ENCODE data around the gene KIAA1191.
"Not testable (repeated sequence)": the region's sequence is repeated elsewhere in the genome, so short reads cannot be mapped to it uniquely, and the experiment has no call there.

Gene KIAA1191, protein sequence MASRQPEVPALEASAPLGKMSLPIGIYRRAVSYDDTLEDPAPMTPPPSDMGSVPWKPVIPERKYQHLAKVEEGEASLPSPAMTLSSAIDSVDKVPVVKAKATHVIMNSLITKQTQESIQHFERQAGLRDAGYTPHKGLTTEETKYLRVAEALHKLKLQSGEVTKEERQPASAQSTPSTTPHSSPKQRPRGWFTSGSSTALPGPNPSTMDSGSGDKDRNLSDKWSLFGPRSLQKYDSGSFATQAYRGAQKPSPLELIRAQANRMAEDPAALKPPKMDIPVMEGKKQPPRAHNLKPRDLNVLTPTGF

DNA sequence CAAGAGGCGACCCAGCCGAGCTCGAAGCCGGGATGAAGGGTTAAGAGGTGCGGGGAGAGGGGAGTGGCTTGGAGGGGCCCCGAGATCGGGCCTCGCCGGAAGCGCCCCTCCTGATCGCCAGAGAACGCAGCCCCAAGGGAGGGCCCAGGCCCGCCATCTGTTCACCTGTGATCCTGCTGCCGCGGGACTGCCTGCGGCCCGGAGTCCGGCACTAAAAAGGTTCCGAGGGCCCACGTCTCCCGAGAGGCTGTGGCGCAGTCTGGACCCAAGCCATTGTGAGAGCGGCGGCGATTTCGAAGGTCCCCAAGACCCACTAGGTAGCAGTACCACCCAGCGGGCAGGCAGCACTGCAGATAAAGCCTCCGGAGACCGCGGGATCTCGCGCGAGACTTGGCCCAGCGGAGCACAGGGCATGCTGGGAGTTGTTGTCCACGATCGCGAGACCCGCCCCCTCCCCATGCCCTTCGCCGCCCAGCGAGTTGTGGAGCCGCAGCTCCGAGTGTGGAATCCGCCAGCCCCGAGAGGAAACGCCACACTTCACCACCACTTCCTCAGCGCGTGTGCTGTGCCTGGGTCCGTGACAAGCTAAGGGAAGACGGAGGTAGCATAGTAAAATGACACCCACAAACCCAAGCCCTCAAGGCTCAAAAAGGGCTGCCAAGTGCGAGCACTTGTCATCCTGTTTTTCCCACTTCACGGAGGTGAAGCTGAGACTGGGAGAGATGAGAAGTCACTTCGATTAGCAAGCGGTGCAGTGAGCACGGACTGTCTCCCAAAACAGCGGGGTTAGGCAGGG lies at the start of gene KIAA1191:
KIAA1191 (minus strand) TSS at position 328 of the 796 bp plus-strand sequence. CDS start 2,256 bp downstream, outside the sequence.
- DNase-seq (ENCODE audit: low spot score) = peak; percentile 96

GRCh38 chr5:176410486-176411180 lies 49.1 kb upstream of the KIAA1191 start:
- DNase-seq (ENCODE audit: low spot score) = no peak

- no peak for DNase-seq (ENCODE audit: low spot score)
These were observed 48.2 kb upstream of the KIAA1191 start for GRCh38 chr5:176409765-176410164.

GRCh38 chr5:176408590-176408989 lies 47.0 kb upstream of the KIAA1191 start:
- DNase-seq (ENCODE audit: low spot score) = no peak

- DNase-seq (ENCODE audit: low spot score) = not testable (repeated sequence)
These were observed 46.6 kb upstream of the KIAA1191 start for GRCh38 chr5:176408252-176408573.

DNA sequence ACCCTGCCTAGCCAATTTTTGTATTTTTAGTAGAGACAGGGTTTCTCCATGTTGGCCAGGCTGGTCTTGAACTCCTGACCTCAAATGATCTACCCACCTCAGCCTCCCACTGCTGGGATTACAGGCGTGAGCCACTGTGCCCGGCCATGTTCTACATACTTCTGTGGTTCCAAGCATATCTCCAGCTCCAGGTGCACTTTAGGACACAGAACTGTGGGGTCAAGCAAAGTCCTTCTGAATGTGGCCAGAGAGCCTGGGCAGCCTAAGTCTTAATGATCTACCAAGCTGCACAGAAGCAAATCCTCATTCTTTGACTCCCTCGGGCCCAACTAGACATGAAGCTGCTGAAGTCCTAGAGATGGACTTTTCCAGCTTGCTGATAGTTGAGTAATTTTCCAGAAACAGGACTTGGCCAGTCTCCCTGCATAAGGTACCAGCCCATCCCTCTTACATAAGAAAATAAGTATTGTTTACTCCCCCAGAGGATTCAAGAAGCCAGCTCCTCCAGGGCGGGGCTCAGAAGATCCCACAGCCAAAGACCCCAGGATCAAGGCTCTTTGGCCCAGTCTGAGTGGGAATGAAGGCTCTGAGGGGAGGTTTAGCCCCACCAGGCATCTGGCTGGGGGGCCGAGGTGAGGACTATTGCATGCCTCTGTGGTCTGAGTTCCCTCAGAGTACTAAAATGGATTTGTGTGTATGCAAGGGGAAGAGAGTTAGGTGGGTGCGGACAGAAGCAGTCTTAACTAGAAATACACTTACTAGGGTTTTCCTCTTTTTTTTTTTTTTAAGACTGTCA lies 46.1 kb upstream of the KIAA1191 start:
- no peak for DNase-seq (ENCODE audit: low spot score)

DNA sequence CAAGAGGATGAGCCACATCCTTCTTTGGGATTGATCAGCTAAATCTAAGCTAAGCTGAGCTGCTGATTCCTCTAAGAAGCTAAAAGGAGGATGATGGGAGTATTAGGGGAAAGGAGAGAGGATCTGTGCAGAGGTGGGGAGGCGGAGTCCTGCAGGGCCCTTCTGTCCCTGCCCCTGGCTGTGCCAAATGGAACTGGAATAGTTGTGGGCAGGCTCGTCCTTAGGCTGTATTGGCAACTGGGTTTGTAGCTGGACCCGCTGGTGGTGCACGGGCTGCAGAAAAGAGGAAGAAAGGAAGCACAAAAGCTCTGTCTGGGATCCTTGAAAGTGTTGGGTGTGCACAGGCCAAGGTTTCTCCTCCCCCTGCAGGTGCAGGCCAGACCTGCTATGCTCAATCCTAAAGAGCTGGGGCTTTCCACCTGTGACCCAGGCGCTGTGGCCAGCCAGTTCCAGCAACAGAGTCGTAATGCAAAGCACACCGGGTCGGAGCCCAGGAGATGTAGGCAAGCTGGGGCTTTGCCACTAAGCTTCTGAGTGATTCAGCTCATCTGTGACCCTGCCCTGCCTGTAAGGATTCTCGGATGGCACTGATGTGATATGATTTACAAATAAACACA lies 45.0 kb upstream of the KIAA1191 start:
- DNase-seq (ENCODE audit: low spot score) = no peak

DNA sequence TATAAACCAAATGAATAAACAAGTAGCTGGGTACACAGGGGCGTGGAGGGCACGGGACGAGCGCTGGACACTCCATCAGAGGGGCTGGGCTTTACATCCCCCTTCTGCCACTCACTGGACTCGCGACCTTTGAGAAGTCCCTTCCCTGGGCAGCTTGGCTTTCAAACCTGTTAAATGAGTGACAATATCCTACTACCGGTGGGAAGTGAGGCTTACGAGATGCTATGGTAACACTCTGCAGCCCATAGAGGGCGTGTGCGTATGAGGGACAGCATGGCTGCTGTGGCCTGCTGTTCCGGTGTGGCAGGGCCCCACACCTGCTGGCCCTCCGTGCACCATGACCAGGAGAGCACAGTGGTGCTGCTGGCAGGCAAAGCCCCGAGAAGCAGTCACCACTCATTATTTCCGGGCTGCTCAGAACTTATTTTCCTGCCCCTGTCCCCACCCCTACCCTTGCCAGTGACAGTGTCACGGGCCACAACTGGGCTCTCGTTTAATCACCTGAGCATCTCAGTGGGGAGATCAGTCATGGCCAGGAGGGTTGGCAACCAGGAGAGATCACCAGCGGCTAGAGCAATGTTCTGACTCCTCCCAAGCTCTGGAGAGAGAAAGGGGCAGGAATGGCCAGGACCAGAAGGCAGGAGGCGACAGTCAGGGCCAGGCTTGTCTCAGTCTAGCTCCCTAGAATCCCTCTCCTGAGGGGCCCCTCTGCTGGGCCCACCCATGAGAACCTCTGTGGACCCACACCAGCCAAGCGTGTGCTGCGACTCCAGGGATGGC lies 44.3 kb upstream of the KIAA1191 start:
- DNase-seq (ENCODE audit: low spot score) = no peak

DNA sequence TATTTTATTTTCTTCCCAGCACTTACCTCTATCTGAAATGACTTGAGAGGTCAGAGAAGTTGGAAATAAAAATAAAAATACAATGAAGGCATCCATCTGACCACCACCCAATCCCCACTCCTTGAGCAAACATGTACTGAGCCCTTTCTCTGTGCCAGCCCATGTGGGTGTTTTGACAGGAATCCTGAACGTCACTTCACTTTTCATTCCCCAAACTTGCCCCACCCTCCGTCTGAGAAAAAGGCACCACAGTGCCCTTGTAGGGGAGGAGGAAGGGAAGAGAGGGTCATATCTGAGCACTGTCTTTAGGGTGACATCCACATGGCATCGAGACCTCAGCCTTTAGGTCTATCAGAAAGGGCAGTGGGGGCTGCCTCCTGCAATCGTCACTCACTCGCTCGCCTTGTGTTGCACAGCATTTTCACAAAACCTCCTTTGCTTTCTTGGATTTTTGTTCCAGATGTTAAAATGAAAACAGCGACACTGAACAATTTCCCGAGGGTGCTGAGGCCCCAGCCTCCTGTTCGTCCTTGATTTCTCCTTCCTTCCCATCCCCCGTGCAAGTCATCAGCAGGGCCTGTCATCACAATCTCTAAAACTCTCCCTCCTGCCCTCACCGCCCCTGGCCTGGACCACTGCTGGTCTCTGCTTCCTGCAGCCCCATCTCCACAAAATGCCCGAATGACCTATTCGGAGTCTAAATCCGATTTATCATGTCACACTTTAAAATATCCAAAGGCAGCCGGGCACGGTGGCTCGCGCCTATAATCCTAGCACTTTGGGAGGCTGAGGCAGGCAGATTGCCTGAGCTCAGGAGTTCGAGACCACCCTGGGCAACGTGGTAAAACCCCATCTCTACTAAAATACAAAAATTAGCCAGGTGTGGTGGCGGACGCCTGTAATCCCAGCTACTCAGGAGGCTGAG lies 40.0 kb upstream of the KIAA1191 start:
- DNase-seq (ENCODE audit: low spot score) = no peak

DNA sequence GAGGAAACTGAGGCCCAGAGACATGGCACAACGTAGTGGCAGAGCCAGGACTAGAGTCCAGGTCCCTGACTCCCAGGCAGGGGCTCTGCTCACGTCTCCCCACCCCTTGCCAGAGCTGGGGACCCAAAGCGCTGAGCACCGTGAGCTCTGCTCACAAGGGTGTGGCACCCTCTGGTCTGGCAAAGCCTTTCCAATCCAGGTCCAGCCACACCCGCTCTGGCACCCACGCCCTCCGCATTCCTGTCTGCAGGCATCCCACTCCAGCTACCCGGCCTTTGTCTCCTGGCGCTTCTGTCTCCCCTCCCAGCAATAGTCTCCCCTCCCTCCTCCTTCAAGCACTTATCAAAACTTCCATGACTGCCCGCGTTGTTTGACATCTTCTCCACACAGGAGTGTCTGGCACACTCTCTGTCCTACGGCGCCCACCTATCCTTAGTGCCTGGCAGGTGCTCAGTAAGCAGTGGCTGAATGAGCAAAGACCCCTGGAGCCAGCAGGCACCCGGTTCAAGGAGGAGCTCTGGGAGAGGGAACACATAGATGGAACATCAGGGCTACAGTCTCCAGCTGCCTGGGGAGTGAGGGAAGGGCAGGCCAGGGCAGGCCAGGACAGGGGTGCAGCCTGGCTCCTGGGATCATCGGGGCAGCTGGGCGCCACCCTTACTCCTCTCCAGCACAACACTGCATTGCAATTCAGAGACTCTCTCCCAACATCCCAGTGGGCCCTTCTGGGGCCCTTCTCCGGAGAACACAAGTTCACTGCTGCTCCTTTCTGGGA lies 39.0 kb upstream of the KIAA1191 start:
- DNase-seq (ENCODE audit: low spot score) = no peak

DNA sequence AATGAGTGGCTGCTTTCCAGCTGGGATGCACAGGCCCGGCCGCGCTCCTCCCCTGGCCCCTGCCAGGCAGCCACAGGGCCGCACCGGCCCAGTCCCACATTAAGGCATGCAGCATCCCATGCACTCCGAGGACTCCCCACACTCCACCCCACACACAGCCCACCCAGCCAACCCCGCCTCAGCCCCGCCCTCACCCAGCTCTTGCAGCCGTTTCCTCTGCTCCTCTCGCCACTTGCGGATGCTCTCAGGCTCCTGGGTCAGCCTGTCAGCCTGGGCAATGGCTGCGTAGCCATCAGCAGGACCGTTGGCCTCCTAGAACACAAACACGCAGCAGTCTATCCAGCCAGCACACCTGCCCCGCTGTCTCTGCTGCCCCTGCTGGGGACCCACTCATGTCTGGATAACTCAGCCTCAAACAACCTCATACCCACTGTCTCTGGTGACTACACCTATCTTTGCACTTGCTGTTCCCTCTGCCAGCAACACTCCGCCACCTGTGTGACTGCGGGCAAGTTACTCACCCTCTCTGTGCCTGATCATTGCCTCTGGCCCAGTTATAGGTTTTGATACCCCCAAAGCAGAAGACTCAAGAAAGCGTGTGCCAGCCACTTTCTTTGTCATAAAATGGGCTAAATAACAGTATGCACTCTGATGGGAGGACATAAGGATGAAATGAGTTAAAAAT lies 36.3 kb upstream of the KIAA1191 start:
- DNase-seq (ENCODE audit: low spot score) = no peak

DNA sequence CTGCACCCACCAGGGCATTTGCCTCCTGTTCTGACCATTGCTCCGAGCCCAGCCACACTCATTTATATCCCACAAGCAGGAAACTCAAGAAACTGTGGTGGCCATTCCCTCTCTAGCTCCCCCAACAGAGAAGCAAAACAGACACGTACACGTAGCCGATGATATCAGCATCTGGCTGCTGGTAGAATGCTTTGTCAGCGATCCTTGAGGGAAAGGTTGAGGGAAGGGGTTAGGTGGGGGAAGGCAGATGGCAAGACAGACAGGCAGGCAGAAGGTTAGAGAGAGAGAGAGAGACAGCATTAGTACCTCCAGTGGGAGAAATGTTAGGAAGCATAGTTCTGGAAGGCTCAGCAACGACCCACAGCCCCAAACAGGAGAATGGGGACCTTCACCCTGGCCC lies 34.8 kb upstream of the KIAA1191 start:
- DNase-seq (ENCODE audit: low spot score) = no peak

DNA sequence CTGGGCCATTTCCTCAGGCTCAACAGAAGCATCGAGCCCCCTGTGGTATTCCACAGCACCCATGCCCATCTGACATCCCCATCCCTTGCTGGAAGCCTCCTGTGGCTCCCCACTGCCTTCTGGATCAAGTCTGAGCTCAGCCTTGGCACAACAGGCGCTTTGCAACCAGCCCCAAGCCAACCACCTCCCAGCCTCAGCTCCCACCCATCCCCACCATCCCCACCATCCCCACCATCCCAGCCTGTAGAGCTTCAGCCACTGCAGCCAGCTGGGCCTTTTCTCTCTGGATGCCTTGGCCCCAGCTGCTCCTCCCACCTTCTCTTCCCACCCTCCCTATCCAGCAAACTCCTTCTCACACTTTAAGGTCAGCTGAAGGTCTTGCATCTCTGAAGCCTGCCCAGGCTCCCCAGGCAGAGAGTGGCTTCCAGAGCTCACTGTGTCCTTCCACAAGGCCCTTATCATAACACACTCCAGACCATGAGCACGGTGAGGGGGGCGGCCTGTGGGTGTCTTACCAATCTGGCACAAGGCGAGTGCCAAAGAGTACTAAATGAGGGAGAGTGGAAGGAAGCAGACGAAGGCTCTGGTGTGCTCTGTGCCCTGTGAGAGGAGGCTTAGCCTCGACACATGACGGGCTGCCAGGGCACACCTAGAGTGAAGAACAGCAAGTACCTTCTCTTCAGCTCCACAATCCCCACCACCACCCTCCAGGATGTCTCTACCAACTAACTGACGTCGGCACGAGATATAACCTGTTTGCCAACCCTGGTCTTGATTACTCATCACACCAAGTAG lies 33.5 kb upstream of the KIAA1191 start:
- no peak for DNase-seq (ENCODE audit: low spot score)

DNA sequence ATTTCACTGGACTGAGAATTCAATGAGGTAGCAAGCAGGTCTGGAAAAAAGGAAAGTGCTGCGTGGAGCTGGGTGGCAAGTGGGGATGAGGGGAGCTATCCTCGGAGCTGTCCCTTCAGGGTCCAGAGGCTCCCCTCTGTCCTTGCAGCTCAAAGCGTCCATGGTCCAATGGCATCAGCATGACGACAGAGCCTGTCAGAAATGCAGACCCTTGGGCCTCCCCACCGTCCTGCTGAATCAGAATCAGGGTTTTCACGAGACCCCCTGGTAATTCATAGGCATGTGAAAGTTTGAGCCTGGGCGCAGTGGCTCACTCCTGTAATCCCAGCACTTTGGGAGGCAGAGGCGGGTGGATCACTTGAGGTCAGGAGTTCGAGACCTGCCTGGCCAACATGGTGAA lies 32.5 kb upstream of the KIAA1191 start:
- no peak for DNase-seq (ENCODE audit: low spot score)

DNA sequence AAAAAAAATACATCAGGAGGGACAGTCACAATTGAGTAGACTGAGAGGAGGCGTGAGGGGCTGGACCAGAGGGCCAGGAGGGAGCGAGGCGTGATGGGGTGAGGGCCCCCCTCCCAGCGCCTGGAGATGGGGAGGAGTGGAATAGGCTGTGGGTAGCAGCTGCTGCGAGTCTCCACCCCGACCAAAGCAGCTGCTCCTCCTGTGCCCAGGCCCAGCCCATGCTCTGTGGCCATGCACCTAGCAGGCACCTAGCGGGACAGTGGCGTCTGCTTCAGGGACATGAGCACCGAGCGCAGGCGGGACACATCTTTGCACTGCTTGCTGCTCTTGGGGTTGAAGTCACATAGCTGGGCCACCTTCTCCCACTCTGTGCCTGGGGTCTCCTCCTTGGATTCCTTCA lies 31.0 kb upstream of the KIAA1191 start:
- DNase-seq (ENCODE audit: low spot score) = no peak

DNA sequence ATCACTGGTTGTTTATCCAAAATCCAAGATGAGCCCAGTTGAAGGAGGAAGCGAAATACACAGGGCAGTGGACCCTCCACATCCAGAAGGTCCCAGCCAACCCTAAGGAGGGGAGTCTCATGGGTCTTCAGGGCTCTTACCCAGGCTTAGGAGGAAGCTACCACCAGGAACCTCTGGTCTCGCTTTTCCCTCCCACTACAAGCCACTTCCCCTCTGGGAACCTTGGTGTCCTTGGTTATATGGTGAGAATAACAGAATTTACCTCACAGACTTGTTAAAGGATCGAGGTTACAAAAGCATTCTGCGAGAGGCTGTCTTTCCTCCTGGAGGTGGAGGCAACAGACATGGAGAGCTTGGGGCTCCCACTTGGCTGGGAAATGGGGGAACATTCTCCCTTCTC lies 30.4 kb upstream of the KIAA1191 start:
- no peak for DNase-seq (ENCODE audit: low spot score)

DNA sequence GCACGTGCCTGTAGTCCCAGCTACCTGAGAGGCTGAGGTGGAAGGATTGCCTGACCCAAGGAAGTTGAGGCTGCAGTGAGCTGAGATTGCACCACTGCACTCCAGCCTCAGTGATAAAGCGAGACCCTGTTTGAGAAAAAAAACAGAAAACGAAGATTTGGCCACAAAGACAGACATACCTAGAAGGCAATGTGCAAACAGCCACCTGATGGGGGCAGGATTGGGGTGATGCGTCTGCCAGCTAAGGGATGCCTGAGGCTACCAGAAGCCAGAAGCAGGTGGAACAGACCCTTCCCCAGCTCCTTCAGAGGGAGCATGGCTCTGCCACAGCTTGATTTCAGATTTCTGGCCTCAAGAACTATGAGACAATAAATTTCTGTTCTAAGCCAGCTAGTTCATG lies 29.9 kb upstream of the KIAA1191 start:
- DNase-seq (ENCODE audit: low spot score) = no peak

Data from CD4-positive, alpha-beta T cell treated with Interleukin-2 at 100 ng/mL for 4 hours (primary cell).